ENCODE results near the gene D2HGDH. TPM values are rescaled to one million over a fixed set of nuclear protein-coding genes. Genes with fewer than 3 reads are reported as not detected.
A peak's percentile ranks its signal among the peaks of the same experiment; 100 is the strongest.

Gene D2HGDH
- total and polyA plus RNA-seq, 10 donors, result 18.8 to 69.8 (median 38.0) TPM

DNA sequence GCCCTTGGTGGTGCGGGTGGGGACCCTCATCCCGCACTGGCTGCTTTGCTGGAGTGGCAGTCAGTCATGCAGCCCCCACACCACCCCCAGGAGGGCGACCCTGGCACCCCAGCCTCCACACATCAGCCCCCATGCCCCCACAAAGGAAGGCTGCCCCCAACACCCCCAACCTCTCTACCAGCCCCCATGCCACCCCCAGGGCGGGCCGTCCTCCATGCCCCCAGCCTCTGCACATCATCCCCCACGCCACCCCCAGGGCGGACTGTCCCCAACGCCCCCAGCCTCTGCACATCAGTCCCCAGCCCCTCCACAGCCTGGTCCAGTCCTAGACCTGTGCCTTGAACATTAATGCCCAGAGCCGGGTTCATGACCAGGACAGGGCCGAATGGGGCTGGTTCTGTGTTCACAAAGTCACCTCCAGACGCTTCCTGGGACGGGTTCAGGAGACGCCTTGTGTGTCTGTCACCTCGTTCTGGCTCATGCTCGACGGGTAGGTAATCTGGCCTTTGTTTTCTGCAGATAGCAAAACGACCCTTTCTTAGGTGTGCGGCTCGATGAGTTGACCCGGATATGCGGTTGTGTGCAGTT is 18.4 kb downstream of the D2HGDH start:
- TF ChIP-seq POLR2AphosphoS5 (IDR thresholded peaks at IDR 0.05) (no peak), CTCF (IDR thresholded peaks at IDR 0.05 in 8 of 11, conservative IDR thresholded peaks at IDR 0.05 in 3 of 11) (no peak), POLR2A (IDR thresholded peaks at IDR 0.05) (no peak)
- Histone ChIP-seq H3K4me1 (peaks cover 0 to 7% (median 2%) of the 10 kb centered on the region in 6 donors), H3K4me3 (no peak overlapping the region), H3K36me3 (peaks cover 0 to 98% (median 46%) of the 10 kb centered on the region in 6 donors), H3K27ac (no peak overlapping the region), H3K27me3 (replicated peaks in 1 of 7) (no peaks in the 10 kb centered on the region), H3K9me3 (no peaks in the 10 kb centered on the region)
- 89 to 96% (median 95%) methylated on average over 15 to 21 of the region's 21 CpGs for WGBS, 5 donors
- intact Hi-C loops (cut with DNase I; ENCODE audit: low total_unique reads), result no loop called here
- no peak for DNase-seq

- Histone ChIP-seq H3K4me3 (no peak overlapping the region), H3K27me3 (replicated peaks in 1 of 7) (no peaks in the 10 kb centered on the region), H3K36me3 (peaks cover 0 to 100% (median 47%) of the 10 kb centered on the region in 6 donors), H3K27ac (no peak overlapping the region), H3K9me3 (no peaks in the 10 kb centered on the region), H3K4me1 (peaks cover 0 to 7% (median 2%) of the 10 kb centered on the region in 6 donors)
- TF ChIP-seq CTCF (IDR thresholded peaks at IDR 0.05 in 8 of 11, conservative IDR thresholded peaks at IDR 0.05 in 3 of 11), result no peak
- peak in 1 of 3 donors; percentile 34 for TF ChIP-seq POLR2AphosphoS5 (IDR thresholded peaks at IDR 0.05)
- no peak for DNase-seq
- intact Hi-C loops (cut with DNase I; ENCODE audit: low total_unique reads), result no loop called here
- 96 to 99% (median 98%) methylated on average over 8 to 17 of the region's 17 CpGs for WGBS, 5 donors
Observed at GRCh38 chr2:241753493-241753892, 19.1 kb downstream of the D2HGDH start.

DNA sequence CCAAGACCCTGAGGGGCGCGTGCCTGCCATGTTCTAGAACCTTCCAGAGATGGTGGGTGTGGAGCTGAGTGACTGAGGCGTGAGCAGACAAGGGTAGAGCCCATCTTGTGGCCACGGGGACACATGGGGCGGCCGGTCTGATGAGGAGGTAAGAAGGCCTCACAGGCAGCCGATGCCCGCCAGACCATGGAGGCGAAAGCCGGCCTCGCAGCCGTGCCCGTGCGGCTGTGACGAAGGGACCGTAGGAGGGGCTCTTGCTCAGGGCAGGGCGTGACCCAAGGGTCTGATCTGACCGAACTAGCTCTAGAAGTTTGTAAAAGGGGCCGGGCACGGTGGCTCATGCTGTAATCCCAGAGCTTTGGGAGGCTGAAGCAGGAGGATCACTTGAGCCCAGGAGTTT is 19.6 kb downstream of the D2HGDH start:
- WGBS, 5 donors, result 93 to 98% (median 97%) methylated on average over 20 of the region's 20 CpGs
- H3K27me3 ChIP-seq (replicated peaks in 1 of 7), result no peaks in the 10 kb centered on the region

More for the DNA sequence above, 19.6 kb downstream of the D2HGDH start:
- DNase-seq, result no peak
- H3K36me3 ChIP-seq, result peaks cover 0 to 99% (median 42%) of the 10 kb centered on the region in 6 donors
- no peak overlapping the region for H3K4me3 ChIP-seq
- peaks cover 0 to 10% (median 2%) of the 10 kb centered on the region in 6 donors for H3K4me1 ChIP-seq
- H3K9me3 ChIP-seq, result no peaks in the 10 kb centered on the region
- no peak overlapping the region for H3K27ac ChIP-seq
- TF ChIP-seq POLR2AphosphoS5 (IDR thresholded peaks at IDR 0.05) (no peak), POLR2A (IDR thresholded peaks at IDR 0.05) (no peak), CTCF (IDR thresholded peaks at IDR 0.05 in 8 of 11, conservative IDR thresholded peaks at IDR 0.05 in 3 of 11) (no peak)
- intact Hi-C loops (cut with DNase I; ENCODE audit: low total_unique reads), result no loop called here

All from spleen (tissue), 11 donors.